Central memory CD8-positive, alpha-beta T cell (primary cell): ENCODE results near the gene TRIO.

ENCODE experiments used
- ATAC-seq: fragments of 150-1000 bp; cut with Tn5 transposase; replicated peaks from 2 replicates; pipeline ENCODE4 v1.10.0; 2022; ENCODE audit warnings: mild to moderate bottlenecking, moderate FRiP score, moderate number of reproducible peaks; ENCODE audit not compliant: poor library complexity, severe bottlenecking; ENCODE audit errors: extremely low read depth
- DNase-seq, 2 donors: peaks; one replicate each; pipeline ENCODE4 v3.0.0; 2021; ENCODE audit warnings: low spot score in 2 of 2
- H3K27ac Mint-ChIP-seq: one replicate; pipeline ENCODE4 v1.8.0; 2022; ENCODE audit warnings: low read depth, mild to moderate bottlenecking, moderate library complexity, mixed read lengths
- H3K27me3 Mint-ChIP-seq: one replicate; pipeline ENCODE4 v1.8.0; 2022; ENCODE audit warnings: mixed read lengths
- H3K36me3 Mint-ChIP-seq: one replicate; pipeline ENCODE4 v1.8.0; 2022; ENCODE audit warnings: mild to moderate bottlenecking, moderate library complexity, mixed read lengths; ENCODE audit not compliant: insufficient read depth
- H3K4me1 Mint-ChIP-seq: one replicate; pipeline ENCODE4 v1.8.0; 2022; ENCODE audit warnings: mixed read lengths
- H3K4me3 Mint-ChIP-seq: one replicate; pipeline ENCODE4 v1.8.0; 2022; ENCODE audit warnings: mild to moderate bottlenecking, moderate library complexity, mixed read lengths
- H3K9me3 Mint-ChIP-seq: one replicate; pipeline ENCODE4 v1.8.0; 2022; ENCODE audit warnings: mixed read lengths

TRIO gene

DNA sequence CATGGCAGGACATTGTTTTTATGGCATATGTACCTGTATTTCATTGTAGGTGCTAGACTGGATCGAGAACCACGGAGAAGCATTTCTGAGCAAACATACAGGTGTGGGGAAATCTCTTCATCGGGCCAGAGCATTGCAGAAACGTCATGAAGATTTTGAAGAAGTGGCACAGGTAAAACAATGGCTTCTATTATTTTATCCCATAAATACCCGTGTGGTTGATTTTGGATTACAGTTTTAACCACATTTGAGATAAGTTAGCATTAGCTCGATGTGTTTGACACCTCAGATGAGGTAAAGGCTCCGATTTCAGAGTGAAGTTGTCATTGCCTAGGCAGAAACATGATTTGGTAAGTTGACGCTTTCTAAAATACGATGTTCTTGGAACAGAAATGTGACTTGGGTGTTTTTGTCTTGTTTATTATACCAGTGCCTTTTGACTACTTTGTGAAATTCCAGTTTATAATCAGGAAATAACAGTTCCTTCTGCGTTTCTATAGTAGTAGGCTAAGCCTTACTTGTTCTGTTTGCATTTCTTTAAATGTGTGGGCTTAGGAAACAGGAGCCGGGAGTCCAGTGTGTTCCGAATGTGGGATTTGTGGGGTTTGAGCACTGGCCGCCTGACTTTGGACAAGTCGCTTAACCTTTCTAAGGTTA is 187.7 kb downstream of the TRIO start:
- H3K36me3 Mint-ChIP-seq: no peaks in the 10 kb centered on the region
- H3K27me3 Mint-ChIP-seq: no peaks in the 10 kb centered on the region
- DNase-seq: no peak
- H3K4me1 Mint-ChIP-seq: peaks cover 15% of the 10 kb centered on the region
- H3K27ac Mint-ChIP-seq: no peak overlapping the region
- H3K9me3 Mint-ChIP-seq: no peaks in the 10 kb centered on the region
- peak overlapping the region; percentile 36 for H3K4me3 Mint-ChIP-seq
- ATAC-seq: no peak

DNA sequence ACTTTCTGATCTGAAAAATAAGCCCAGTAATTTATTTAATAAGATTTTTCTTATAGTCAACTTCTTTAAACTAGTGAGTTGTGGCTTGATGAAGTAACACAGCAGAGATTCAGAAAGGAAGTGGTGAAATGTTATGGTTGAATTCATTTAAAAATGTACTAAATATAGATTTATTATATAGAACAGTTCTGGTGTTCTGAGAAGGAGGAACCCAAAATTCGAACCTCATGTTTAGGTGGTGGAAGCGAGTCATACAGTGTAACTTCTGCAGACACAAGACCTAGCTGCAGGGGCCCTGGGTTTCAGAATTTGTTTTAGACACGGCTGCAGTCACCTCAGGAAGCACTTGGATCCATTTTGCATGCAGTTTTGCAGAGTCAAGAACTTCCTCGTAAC is 188.2 kb downstream of the TRIO start:
- Mint-ChIP-seq H3K27ac (no peak overlapping the region), H3K4me3 (peak overlapping the region; percentile 36), H3K4me1 (peaks cover 15% of the 10 kb centered on the region), H3K9me3 (no peaks in the 10 kb centered on the region), H3K36me3 (no peaks in the 10 kb centered on the region), H3K27me3 (no peaks in the 10 kb centered on the region)
- peak; percentile 28 for ATAC-seq
- no peak for DNase-seq

DNA sequence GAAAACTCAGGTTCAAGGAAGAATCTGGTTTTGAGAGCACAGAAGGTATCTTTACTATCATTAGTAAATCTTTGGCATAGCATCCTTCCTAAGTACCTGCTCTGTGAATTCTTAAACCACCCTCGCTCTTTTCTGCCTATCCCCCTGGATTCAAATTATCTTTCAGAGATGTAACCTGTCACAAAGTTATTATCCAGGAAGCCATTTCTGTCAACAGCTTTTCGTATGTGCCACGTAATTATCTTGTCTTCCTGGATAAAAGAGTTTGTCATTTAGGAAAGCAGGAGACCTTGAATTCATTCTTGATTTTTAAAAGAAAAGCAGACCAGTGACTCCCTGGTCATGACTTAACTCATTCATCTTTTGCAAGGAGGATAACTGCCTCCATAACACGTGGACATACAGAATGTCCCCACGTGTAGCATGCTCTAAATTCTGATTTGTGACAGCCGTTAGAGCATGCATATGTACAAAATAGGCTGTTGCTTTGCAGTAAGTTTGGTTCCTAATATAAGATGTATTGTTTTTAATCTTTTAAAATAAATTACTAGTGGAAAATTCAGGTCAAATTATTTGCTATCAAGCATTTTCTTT is 189.0 kb downstream of the TRIO start:
- H3K27ac Mint-ChIP-seq: no peak overlapping the region
- no peak overlapping the region for H3K4me3 Mint-ChIP-seq
- no peaks in the 10 kb centered on the region for H3K27me3 Mint-ChIP-seq
- no peaks in the 10 kb centered on the region for H3K9me3 Mint-ChIP-seq
- H3K36me3 Mint-ChIP-seq: peaks cover 2% of the 10 kb centered on the region
- DNase-seq (no peak), ATAC-seq (no peak)
- H3K4me1 Mint-ChIP-seq: peaks cover 15% of the 10 kb centered on the region

DNA sequence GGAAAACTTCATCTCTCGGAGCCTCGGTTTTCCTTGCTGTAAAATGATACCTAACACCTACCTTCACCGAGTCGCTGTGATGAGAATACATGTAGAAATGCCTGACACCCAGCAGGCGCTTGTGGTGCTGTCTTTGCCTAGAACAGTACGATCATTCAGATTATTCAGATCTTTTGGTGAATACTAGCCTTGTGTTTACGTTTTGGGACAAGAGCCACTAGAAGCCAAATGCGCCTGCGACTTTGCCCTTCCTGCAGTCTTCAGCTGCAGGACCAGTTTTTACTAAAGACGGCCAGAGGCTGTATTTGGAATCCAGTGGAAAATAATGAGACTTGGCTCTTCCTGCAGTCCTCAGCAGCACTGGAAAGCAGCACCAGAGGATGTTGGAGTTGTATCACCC is 189.6 kb downstream of the TRIO start:
- Mint-ChIP-seq H3K36me3 (peaks cover 2% of the 10 kb centered on the region), H3K9me3 (no peaks in the 10 kb centered on the region), H3K4me1 (peaks cover 15% of the 10 kb centered on the region), H3K27ac (no peak overlapping the region), H3K27me3 (no peaks in the 10 kb centered on the region), H3K4me3 (no peak overlapping the region)
- ATAC-seq (no peak), DNase-seq (no peak)

DNA sequence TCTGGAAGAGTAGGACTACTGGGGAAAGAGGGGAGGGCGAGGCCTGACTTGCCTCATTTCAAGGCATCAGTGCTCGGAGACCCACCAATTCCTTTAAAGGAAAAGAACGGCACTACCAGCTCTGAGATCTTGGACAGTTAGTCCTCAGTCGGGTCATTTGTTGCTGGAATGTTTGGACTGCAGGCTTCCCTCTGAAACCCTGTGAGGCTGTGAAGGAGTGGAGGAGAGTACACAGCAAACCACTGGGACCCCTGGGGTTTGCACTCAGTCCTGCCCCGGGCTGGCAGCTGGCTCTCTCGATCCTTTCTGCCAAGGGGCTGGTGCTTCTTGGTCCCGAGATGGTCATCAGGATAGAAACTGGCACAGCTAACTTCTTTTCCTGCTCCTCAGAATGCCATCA is 194.5 kb downstream of the TRIO start:
- ATAC-seq (no peak), DNase-seq (no peak)
- Mint-ChIP-seq H3K36me3 (peaks cover 2% of the 10 kb centered on the region), H3K4me1 (no peaks in the 10 kb centered on the region), H3K4me3 (no peak overlapping the region), H3K9me3 (no peaks in the 10 kb centered on the region), H3K27ac (no peak overlapping the region), H3K27me3 (no peaks in the 10 kb centered on the region)

DNA sequence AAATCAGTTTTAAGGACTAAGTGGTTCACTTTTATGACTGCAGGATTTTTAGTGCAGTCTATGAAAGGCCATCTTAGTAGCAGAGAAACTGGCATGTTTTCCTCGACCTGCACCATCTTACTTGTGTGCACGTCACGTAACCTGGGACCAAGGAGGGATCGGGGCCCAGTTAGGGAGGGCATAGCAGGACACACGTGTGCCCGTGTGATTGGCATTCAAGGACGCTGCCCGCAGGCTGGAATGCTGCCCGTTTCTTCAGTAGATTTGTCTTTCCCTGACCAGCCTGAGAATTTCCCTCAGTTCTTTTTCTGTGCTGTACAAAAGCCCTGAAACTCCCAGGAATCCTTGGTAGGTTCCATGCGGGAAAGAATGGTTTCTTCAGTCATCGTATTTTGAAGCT is 196.3 kb downstream of the TRIO start:
- Mint-ChIP-seq H3K27me3 (no peaks in the 10 kb centered on the region), H3K27ac (no peak overlapping the region), H3K9me3 (no peaks in the 10 kb centered on the region), H3K4me3 (no peak overlapping the region), H3K4me1 (no peaks in the 10 kb centered on the region), H3K36me3 (peaks cover 2% of the 10 kb centered on the region)
- ATAC-seq: no peak
- DNase-seq: no peak

DNA sequence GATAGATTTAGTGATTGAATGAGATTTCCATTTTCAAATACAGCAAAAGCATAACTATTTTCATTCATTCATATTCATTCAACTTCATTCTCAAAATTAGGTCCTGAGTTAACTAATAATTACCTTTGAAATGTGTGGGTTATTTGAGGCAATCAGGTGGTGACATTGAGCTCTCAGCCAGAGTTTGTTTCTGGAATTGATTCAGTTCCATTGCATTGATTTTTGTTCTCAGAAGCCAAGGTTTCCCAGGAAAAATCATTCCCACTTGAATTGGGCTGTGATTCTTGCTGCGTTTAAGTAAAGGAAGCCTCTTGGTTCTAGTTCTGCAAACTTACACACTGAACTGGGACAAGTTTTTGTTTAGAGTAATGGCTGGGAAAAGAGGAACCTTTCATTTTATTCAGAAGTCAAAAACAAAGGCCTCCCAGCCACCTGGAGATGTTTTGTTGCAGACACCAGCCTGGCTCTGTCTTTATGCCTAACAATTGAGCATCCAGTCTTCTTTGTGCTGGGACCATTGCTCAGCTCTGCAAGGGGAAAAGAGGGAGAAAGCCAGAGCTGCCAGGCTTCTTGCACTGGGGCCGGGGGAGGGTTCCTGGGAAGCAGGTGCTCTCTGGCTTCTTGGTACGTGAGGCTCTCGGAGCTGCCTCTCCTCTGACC is 198.6 kb downstream of the TRIO start:
- Mint-ChIP-seq H3K27me3 (no peaks in the 10 kb centered on the region), H3K36me3 (peaks cover under 1% of the 10 kb centered on the region), H3K27ac (no peak overlapping the region), H3K4me3 (no peak overlapping the region), H3K9me3 (no peaks in the 10 kb centered on the region), H3K4me1 (no peaks in the 10 kb centered on the region)
- no peak for ATAC-seq
- no peak for DNase-seq

DNA sequence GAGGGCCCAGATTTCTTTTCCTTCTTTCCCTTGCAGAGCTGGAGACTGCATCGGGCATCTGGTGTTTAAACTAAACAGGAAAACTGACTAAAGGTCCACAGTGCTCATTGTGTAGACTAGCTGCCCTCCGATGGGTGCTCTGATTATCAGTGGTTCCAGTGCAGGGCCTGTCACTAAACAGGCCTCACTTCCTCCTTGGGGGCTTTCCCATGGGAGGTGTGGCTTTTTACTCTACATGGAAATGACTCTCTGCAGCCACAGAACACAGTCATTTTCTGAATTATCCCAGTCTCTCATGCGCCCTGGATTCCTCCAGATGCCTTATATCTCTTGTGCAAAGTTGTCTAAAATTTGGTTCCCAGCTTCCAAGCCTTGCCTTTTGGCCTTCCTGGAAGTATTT is 199.2 kb downstream of the TRIO start:
- DNase-seq: no peak
- no peaks in the 10 kb centered on the region for H3K9me3 Mint-ChIP-seq
- no peak overlapping the region for H3K4me3 Mint-ChIP-seq
- H3K27me3 Mint-ChIP-seq: no peaks in the 10 kb centered on the region
- no peak for ATAC-seq
- no peaks in the 10 kb centered on the region for H3K36me3 Mint-ChIP-seq
- H3K4me1 Mint-ChIP-seq: no peaks in the 10 kb centered on the region
- H3K27ac Mint-ChIP-seq: no peak overlapping the region

DNA sequence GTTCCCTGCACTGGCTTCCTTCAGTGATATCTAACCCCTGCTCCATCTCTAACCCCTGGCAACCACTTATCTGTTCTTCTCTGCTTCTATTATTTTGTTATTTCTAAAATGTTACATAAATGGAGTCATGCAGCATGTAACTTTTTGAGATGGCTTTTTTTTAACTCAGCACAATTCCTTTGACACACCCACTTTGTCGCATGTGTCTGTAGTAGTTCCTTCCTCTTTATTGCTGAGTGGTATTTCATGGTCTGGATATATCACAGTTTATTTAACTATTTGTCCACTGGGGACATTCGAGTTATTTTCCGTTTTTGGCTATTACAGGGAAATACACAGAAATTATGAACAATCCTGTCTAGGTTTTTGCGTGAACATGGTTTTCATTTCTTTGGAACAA is 200.2 kb downstream of the TRIO start:
- no peak for DNase-seq
- no peak for ATAC-seq
- Mint-ChIP-seq H3K4me3 (no peak overlapping the region), H3K36me3 (no peaks in the 10 kb centered on the region), H3K27me3 (no peaks in the 10 kb centered on the region), H3K27ac (no peak overlapping the region), H3K9me3 (no peaks in the 10 kb centered on the region), H3K4me1 (no peaks in the 10 kb centered on the region)

DNA sequence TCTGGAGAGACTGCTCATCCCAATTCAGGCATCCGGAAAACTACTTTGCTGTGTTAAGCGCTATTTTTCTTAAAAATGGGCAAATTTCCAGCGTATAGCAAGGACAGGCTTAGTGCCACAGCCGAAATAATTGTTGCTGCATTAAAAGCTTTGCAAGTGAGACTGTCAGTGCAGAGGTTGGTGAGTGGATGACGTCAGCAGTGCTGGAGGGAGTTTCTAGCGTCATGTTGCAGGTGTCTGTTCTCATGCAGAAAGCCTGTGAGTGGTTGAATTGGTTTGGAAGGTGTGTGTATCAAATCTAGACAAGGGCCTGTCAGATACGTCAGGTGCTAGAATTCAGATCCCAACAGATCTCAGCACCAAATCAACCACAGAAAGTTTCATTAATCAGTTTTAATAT is 204.4 kb downstream of the TRIO start:
- Mint-ChIP-seq H3K36me3 (peaks cover under 1% of the 10 kb centered on the region), H3K4me1 (no peaks in the 10 kb centered on the region), H3K27me3 (no peaks in the 10 kb centered on the region), H3K4me3 (no peak overlapping the region), H3K27ac (no peak overlapping the region), H3K9me3 (peaks cover 8% of the 10 kb centered on the region)
- DNase-seq: no peak
- no peak for ATAC-seq

DNA sequence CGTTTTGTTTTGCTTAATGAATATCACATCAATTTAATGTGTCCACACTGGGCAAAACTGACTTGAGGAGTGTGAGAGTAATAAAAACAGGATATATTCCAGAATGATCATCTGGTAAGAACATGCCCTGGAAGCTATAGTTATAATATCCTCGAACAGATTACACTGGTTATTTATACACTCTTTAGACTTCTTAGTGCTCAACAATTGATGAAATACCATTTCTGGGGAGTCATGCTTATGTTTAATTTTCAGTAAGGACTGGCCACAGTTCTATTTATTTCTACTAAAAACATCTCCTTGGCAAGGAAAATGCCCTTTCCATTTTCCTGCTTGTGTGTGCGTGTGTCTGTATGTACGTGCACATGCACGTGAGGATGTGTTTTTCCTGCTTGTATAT is 205.0 kb downstream of the TRIO start:
- H3K27ac Mint-ChIP-seq: no peak overlapping the region
- H3K4me1 Mint-ChIP-seq: no peaks in the 10 kb centered on the region
- no peaks in the 10 kb centered on the region for H3K27me3 Mint-ChIP-seq
- H3K36me3 Mint-ChIP-seq: peaks cover 2% of the 10 kb centered on the region
- peaks cover 8% of the 10 kb centered on the region for H3K9me3 Mint-ChIP-seq
- H3K4me3 Mint-ChIP-seq: no peak overlapping the region
- ATAC-seq (no peak), DNase-seq (no peak)

DNA sequence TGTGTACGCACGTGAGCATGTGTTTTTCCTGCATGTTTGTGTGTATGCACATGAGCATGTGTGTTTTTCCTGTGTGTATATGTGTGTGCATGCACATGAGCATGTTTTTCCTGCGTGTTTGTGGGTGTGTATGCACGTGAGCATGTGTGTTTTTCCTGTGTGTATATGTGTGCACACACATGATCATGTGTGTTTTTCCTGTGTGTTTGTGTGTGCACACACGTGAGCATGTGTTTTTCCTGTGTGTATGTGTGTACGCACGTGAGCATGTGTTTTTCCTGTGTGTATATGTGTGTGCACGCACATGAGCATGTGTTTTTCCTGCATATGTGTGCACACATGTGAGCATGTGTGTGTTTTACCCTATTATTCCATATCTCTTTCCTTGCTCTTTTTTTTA is 205.9 kb downstream of the TRIO start:
- ATAC-seq (no peak), DNase-seq (no peak)
- Mint-ChIP-seq H3K9me3 (peaks cover 8% of the 10 kb centered on the region), H3K4me3 (no peak overlapping the region), H3K27ac (no peak overlapping the region), H3K27me3 (no peaks in the 10 kb centered on the region), H3K36me3 (peaks cover 2% of the 10 kb centered on the region), H3K4me1 (no peaks in the 10 kb centered on the region)

DNA sequence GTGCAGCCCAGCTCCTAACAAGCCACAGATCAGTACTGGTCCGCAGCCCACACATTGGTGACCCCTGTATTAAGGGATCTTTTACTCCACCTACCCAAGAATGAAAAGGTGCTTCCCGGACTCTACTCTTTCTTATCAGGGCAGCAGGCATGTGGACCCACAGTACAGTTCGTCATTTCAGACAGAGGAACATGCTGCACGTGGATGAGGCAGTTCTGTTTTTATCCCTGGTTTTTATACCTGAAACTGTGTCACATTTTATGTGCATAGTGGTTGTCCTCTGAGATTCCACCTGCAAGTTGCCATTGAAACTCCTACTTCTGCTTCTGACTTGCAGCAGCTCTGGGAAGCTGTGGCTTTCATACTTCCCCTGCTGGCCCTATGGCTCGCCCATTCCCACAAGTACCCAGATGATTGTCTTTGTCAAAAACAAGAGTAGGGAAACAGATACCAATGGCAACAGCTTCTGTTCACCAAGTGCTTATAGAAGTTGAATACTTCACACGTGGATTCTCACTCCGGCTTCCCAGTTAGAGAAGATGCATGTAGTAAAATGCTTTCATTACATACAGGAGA is 208.0 kb downstream of the TRIO start:
- DNase-seq: no peak
- ATAC-seq: peak; percentile 21
- peaks cover 3% of the 10 kb centered on the region for H3K36me3 Mint-ChIP-seq
- H3K4me1 Mint-ChIP-seq: peaks cover under 1% of the 10 kb centered on the region
- H3K27ac Mint-ChIP-seq: no peak overlapping the region
- H3K27me3 Mint-ChIP-seq: no peaks in the 10 kb centered on the region
- H3K4me3 Mint-ChIP-seq: no peak overlapping the region
- H3K9me3 Mint-ChIP-seq: peaks cover 8% of the 10 kb centered on the region
